Mesenteric fat pad (tissue), 1 donor: ENCODE data around the gene CBFA2T3. TPM values are rescaled to one million over a fixed set of nuclear protein-coding genes. Genes with fewer than 3 reads are reported as not detected.
"Not testable (repeated sequence)": the region's sequence is repeated elsewhere in the genome, so short reads cannot be mapped to it uniquely, and the experiment has no call there.

Experiments
- DNase-seq: peaks from one replicate; pipeline ENCODE4 v3.0.0-alpha.2; 2020; ENCODE audit warnings: low spot score
- total RNA-seq: library from RNA; stranded (reverse); fragmentation: NEBNext Ultra II Directional; extraction: Animal tissue kit (Norgen Biotek cat#: 25700); gene quantifications from one replicate; pipeline ENCODE4 v1.2.1, GENCODE V29; 2021
- donor health status: DM: yes; HTN: yes; CAD: no.

Gene CBFA2T3
- total RNA-seq, 1 donor from 2014 or later, result 8.5 TPM

DNA sequence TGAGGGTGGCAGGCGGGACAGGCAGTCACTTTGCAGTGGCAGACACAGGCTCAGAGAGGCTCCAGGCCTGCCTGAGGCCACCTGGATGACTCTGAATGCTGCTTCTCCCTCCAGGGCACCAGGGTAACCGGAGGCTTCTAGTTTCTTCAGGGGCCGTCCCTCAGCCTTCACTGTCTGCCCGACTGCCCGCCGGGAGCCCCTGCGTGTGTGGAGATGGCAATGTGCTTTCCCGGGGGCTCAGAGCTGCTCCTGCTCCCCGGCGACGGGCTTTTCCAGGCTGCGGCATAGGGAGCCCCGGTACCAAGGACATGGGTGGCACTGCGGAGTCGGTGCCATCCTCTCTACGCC lies 51.5 kb downstream of the CBFA2T3 start:
- DNase-seq, result no peak

DNA sequence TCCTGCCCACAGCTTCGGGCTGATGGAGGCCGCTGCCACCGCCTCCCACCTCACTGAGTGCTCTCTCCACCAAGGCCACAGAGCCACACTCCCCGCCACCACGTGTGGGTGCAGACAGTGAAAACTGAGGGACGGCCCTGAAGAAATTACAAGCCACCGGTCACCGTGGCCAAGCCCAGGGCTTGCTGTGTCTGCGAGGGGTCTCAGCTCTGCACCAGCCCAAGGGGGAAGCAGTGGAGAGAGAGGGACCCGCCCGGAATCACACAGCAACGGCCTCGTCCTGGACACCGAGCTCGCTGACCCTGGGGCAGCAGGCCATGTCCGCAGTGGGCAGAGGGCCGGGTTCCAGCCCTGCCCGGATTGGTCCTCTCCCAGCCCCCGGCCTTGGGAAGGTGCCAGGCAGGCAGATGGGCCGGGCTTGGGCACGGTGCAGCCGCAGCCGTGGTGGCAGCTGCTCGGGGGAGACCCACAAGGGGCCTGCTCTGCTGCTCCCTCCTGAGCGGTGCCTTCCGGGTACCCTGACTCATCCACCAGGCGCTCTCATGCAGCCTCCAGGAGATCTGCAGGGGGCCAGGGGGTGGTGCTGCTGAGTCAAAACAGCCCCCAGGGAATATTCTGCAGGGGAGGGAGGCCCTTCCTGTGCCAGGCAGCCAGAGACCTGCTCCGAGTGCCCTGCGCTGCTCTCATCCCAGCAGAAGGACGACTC lies 52.0 kb downstream of the CBFA2T3 start:
- no peak for DNase-seq

DNA sequence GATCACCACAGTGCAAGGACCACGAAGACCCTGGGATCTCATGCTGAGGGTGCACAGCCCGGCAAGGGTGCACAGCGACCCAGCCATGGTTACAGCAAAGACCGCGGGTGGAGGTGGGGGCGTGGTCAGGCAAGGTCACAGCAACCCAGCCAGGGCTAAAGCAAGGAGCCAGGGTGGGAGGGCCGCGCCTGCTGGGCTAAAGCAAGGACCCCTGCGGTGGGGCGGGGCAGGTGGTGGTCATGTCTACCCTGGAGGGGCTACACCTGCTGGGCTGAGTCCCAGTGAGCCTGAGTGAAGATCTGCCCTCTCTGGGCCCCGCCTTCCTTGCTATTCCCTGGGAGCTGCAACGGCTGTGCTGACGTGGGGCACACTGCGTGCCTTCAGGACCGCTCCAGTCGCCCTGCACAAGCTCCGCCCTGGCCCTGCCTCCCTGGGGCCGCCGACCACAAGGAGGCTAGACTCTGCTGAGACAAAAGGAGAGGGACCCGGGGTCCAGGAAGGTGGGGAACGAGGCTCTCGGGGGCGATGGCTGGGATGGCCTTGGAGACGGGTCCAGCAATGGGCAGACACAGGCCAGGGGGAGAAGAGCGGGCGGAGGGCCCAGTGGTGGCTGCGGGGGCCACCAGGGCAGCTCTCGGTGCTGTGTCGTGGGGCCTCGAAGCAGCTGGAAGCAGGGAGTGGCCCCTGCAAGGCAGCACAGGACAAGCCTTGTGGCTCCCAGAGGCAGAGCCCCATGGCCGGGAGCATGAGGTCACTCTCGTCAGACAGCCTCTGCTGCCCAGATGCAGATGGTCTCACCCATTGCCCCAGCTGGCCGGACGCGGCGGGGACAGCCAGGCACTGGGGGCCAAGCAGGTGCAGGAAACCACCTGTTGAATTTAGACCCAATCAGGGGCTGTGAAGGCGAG lies 52.8 kb downstream of the CBFA2T3 start:
- no peak for DNase-seq

DNA sequence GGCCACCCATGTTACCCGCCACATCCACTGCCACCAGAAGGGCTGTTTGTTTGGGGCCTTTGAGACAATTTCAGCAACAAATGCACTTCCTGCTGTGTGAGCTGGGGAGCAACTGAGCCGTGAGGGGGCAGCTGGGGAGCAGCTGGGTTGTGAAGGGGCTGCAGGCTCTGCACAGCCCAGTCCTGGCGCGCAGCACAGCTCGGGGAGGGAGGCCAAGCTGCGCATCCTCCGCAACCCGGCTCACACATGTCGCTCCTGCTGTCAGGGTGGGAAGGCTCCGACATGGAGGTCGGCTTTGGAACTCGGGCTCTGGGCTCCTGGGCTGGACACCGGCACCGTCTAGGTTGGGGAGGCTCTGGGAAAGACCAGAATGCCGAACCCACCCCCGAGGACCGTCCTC lies 53.6 kb downstream of the CBFA2T3 start:
- no peak for DNase-seq

DNA sequence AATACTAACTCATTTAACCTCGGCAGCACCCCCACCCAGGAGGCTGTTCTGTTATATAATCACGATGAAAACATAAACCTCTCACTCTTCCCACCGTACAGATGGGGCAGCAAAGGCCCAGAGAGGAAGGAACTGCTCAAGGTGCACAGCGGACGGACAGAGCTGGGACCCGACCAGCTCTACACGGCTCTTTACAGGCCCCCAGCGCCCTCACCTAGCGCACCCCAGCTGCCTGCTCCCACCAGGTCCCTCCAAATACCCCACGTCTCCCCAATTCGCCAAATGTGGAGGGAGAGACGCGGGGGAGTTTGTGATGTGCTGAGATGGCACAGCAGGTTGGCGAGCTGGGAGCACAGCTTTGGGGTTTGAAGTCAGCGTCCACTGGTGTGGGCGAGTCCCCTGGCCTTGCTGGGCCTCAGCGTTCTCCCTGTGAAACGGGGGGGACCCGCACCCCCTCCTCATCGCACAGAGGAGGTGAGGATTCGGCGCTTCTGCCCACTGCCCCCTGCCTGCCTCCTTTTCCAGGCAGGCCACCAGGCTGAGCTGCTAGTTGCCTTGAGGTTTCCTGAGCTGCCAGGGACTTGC lies 54.1 kb downstream of the CBFA2T3 start:
- DNase-seq, result no peak

DNA sequence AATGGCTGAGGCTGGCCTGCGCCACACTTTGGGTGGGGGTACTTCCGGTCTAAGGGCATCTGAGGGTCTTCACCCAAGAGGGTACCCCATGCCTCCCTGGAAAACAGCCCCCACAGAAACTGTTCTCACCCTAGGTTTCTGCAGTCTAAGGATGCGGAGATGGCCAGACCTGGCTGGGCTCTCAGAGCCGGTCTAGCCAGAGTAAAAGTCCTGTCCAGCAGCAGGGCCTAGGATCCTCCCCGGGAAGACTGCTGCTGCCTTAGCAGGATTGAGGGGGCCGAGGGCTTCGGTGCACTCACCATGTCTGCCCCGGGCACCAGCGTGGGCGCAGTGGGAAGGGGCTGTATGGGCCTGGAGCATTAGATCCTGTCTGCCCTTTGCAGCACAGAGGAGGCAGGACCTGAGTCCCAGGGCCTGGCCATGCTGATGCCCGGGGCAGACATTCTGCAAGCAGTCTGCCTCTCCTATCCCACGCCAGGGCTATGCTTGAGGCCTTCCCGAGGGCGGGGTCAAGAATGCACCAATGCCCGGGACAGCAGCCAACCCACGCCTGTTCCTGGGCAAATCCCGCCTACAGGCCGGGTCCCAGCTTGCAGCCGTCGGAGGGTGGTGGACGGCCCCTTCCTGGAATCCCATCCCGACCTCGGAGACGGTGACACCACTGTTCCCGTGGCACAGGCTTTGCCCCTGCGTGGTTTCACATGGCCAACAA lies 54.7 kb downstream of the CBFA2T3 start:
- DNase-seq, result peak; percentile 94

DNA sequence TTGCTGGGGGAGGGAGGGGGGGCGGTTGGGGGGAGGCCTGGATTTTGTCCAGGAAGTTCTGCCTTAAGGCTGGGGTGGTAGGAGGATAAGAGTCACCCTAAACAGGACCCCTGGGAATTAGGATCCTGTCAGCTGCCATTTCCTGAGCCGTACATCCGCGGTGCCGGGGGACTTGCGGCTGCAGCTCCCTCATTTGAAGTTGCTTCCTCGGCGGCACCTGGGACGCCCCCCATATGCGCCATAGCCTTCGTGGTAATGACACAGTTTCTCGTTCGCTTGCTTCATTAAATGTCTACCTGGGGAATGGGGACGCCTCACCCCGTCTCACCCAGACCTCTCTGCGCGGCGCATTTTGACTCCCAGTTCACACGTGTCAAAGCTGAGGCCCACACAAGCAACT lies 55.4 kb downstream of the CBFA2T3 start:
- no peak for DNase-seq

DNA sequence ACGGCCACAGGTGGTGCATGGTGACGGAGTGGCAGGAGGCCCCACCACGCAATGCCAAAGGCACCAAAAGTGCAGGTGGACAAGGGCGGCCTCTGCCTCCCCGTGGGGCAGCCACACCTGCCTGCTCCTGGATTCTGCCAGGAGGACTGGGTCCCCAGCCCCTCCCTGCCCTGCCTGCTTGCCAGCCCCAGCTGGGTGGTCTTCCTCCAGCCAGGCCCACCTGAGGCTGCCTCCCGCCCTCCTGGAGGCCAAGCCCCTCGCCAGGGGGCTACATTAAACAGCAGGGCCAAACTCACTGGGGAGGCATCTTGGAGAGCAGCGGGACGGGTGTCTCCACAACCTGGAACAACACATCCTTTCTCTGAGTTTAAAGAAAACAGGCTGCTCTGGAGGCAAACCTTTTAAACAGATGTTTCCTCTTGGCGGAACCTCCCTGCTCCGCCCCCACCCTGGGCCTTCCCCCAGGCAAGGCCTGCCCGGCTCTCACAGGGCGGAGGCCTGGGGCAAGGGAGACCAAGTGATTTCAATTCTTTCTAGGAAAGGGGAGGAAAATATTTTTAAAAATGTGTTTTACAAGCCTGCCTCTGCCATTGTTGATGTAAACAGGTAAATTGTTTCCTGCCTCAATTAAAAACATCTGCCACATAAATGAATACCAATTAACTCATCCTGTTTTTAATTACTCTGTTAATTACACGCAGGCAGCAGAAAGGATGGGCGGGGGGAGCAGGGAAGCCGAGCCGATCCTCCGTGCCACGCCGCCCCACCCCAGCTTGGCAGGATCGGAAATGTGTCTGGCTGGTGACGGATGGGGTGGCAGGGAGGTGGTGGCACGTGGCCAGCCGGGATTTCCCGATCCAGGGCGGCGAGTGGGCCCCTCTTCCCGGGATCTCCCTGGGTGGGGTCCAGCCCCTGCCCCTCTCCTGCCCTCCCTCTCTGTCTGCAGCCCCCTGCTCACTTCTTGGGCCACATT lies 56.1 kb downstream of the CBFA2T3 start:
- DNase-seq, result no peak

DNA sequence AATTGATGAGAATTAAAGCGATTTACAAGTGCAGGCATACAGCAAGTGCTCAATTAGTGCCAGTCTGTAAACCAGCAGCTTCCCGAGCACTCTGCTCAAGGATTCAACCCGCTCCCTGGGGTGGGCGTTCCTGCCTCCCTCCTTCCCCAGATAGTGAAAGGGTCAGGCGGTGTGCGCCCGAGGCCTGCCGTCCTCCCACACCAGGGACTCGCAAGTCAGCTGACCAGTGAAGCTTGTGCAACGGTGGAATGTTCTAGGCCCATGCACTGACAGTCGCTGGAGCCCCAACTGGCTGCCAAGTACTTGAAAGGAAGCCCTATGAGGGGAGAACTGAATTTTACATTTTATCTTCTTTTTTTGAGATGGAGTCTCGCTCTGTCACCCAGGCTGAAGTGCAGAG lies 57.1 kb downstream of the CBFA2T3 start:
- no peak for DNase-seq

DNA sequence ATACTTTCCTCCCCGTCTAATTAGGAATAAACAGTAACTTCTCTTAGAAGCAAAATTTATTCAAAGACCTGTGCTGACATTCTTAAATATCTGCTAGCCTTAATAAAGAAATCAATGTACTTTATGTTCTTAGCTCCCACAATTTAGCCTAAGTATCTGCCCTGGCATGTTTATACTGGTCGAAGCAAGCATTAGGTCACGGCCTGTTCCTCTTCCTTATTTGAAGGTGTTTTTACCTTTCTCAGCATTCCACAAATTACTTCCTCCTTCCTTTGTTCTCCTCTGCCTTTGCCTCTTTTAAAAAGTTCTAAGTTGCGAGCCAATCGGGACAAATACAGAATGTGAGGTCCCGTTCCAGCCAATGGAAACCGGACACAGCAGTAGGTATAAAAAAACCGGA lies 58.1 kb downstream of the CBFA2T3 start:
- DNase-seq, result not testable (repeated sequence)

DNA sequence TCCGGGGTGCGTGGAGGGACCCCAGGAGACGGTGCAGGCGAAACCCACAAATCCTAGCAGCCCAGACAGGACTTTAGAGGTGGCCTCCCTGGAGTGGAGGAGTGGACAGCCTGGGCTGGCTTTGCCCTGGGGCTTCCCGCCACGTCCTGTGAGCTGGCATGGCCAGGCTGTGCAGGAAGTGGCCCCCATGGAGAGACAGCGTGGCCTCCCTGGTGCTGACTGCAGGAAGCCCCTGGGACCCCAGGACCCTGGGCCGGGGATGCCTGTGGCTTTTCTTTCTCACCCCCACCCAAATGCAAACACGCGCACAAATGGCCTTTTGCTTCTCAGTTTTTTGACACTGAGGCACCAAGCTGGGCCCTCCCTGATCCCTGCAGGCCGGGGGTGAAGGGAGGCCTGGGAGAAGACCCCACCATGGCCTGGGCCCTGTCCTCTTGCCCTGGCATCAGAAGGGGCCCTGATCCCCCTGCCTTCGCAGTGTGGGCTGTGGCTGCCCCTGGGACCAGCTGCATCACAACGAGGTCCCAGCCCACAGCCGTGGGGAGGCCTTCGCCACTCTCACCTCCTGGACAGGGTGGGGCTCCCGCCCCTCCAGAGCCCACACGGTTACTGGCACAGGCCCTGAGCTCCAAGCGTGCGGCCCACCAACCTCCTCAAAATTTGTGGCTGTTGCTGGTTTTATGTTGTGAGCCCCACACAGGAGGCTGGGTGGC lies 58.9 kb downstream of the CBFA2T3 start:
- DNase-seq, result no peak

DNA sequence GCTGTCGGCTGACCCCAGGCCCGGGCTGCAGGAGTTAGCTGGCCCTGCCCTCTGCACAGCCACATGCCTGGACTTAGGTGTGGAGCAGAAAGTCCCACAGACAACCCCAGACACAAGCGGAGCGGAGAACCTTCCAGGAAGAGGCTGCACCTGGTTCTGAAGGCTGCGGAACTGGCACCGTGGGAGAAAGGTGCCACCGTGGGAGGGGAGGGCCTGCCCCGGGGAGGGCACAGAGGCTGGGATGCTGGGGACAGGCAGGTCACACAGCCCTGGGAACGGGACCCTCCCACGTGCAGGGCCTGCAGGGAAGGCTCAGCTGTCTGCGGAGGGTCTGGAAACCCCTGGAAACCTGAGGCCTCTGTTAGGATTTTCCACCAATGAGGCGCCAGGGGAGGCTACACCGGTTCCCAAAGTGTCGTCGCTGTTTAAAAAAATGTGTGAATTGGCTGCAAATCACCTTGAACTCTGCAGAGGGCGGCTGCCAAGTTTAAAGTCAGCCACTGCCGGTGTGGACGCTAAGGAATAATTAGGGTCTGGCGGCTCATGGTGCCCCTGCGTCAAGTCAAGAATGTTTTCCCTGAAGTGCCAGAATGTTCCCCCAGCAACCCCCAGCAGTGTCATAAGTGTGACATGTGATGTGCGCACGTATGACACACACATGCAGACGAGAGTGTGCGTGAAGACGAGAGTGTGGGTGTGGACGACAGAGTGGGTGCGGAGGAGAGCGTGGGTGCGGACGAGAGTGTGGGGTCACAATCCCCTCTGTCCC lies 59.7 kb downstream of the CBFA2T3 start:
- no peak for DNase-seq

DNA sequence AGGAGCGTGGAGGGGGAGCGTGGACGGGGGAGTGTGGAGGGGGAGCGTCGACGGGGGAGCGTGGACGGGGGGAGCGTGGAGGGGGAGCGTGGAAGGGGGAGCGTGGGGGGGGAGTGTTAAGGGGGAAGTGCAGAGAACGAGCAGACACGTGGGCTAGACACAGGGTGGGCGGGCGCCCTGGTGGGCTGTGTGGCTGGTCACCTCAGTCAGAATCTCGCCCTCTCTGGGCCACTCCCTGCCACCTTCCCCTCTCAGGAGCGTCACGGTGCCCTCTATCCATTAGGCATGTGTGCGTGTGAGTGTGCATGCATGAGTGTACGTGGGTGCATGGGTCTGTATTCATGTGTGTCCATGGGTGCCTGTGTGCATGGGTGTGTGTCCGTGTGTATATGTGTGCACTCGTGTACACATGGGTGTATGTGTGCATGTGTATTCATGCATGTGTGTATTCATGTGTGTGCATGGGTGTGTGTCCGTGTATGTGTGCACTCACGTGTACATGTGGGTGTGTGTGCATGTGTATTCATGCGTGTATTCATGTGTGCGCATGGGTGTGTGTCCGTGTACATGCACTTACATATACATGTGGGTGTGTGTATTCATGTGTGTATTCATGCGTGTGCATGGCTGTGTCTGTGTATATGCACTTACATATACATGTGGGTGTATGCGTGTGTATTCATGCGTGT lies 61.2 kb downstream of the CBFA2T3 start:
- no peak for DNase-seq

DNA sequence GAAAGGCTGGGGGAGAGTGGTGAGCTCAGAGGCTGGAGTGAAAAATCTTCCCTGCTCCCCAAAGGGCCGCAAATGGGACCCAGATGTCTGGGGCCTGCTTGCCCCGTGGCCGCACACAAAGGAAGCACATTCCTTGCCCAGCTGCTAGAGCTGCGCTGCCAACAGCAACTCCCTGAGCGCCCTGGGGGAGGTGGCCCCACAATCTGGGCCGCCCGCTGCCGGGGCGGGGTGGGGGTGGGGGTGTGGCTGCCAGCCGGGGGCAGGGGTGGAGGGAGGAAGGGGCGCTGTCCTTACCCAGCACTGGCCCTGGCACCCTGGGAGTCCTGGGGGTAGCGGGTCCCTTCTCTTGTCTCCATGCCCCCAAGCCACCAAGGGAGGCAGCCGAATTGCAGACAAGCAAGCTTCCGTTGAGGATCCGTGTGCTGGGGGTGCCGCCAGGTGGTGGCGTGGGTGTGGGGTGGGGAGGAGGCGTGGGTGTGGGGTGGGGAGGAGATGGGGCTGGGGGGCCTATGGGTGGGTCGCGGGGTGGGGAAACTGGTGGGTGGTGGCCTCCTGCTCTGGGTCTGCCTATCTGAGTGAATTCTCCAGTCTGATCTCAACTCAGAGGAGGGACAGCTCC lies 62.1 kb downstream of the CBFA2T3 start:
- DNase-seq, result no peak

DNA sequence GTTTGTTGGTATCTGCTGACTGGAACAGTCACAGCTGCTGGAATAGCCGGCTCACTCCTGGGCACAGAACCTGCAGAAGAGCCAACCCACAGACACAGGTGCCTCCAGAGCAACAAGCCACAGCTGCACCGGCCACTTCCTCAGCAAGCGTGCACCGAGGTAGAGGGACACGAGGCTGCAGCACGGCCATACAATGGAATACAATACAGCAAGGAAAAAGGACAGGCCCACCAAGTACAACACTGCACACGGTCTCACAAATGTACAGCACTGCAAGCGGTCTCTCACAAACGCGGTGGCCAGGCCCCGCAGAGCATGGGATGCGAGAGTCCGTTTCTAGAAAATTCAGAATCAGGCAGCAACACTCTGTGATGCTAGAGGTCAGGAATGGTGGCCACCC lies 63.1 kb downstream of the CBFA2T3 start:
- DNase-seq, result no peak

DNA sequence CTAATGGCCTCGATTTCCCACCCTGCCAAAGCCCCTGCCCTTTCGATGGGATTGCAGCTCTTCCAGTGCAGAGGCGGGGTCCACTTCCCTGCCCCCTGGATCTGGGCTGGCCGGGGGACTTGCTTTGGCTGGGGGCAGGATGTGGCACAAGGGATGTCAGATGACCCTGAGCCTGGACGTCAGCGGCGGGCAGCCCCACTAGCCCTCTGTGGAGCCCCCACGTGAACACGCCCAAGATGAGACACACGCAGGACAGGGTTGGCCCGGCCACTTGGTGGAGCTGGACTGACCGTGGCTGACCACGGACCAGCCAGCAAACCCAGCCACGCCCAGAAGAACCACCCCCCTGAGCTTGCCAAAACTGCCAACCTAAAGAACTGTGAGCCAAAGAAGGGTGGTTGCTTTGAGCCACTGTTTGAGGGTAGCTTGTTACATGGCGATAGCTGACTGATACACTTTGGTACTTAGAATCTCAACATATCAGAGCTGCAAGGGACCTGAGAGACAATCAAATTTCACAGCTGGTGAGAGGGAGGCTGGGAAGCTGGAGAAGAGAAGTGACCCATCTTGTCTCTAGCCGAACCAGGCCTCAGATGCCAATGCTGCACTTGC lies 63.9 kb downstream of the CBFA2T3 start:
- no peak for DNase-seq

DNA sequence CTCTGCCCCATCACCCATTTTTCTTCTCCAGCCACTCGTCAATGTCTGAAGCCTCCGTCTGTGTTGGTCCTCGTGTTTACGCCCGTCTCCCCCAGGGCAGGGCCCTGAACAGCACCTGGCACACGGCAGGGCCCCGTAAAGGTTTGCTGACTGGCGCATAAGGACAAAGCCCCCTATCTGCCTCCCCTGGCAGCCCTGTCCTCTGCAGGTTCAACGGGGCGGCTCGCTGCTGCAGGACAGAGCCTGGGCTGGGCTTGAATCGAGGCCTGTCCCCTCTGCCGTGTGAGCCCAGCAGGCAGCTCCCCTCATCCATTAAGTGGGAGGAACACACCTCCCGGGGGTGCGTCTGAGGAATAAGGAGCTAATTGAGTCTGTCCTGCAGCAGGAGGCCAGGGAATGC lies 64.5 kb downstream of the CBFA2T3 start:
- DNase-seq, result no peak

DNA sequence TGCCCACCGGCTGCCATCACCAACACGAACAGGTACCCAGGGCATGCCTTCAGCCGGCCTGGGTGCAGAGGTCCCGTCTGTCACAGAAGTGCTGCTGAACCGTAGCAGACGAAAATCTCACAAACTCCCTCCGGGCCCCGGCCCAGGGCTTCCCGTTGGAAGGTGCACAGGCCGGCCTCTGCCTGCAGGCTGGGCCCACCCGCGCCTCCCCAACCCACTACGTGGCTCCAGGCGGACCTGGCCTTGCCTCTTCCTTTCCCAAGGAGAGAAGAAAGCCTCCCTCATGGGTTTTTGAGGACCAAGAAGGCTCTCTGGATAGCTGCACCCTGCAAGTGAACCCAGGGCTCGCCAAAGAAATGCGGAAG lies 65.1 kb downstream of the CBFA2T3 start:
- DNase-seq, result no peak
